K562 (cell line): Measurements from ENCODE around the gene CERS1. TPM values are rescaled to one million over a fixed set of nuclear protein-coding genes. Genes with fewer than 3 reads are reported as not detected.

ENCODE experiments used
- CBFA2T3 ChIP-seq: fragments of 450-650 bp; IDR thresholded peaks from 2 replicates; pipeline ENCODE4 v1.6.1; 2017
- CTBP1 ChIP-seq: fragments of 450-650 bp; IDR thresholded peaks from 2 replicates; pipeline ENCODE4 v1.6.1; 2016; ENCODE audit warnings: borderline replicate concordance
- ELK1 ChIP-seq: sonication (generic); formaldehyde crosslinking; IDR thresholded peaks from 2 replicates; pipeline ENCODE4 v1.8.1; 2022; ENCODE audit warnings: missing genetic modification reagents
- HEY1 ChIP-seq: fragments of 250-450 bp; sonication (Bioruptor Pico); IDR thresholded peaks from 2 replicates; pipeline ENCODE4 v1.5.0; 2020; ENCODE audit warnings: mild to moderate bottlenecking, moderate library complexity, borderline replicate concordance
- MYBL2 ChIP-seq, 2 experiments: fragments of 450-650 bp in 1 of 2; sonication (generic) in 1 of 2; formaldehyde crosslinking in 1 of 2; IDR thresholded peaks; 2 replicates each; pipeline versions ENCODE4 v1.6.1 to v1.8.1; 2017 to 2022; ENCODE audit warnings: borderline replicate concordance in 1 of 2, inconsistent platforms in 1 of 2, low read depth in 1 of 2, mild to moderate bottlenecking in 1 of 2, missing genetic modification reagents in 1 of 2, moderate library complexity in 1 of 2
- MYNN ChIP-seq, 2 experiments: sonication (generic); formaldehyde crosslinking in 1 of 2; IDR thresholded peaks; 2 replicates each; pipeline versions ENCODE4 v1.5.0 to v1.6.1; 2016 to 2020; ENCODE audit warnings: antibody characterized with exemption in 1 of 2, missing genetic modification reagents in 1 of 2
- POLR2AphosphoS5 ChIP-seq: IDR thresholded peaks from 2 replicates; pipeline ENCODE4 v1.6.1; 2011; ENCODE audit warnings: mild to moderate bottlenecking, low read depth, low read length, moderate library complexity; ENCODE audit not compliant: control insufficient read depth, insufficient read depth
- POLR2H ChIP-seq: IDR thresholded peaks from 2 replicates; pipeline ENCODE4 v1.6.1; 2016; ENCODE audit warnings: missing genetic modification characterization, low read depth, mild to moderate bottlenecking, control low read depth, missing compliant biosample characterization, moderate library complexity
- RBM22 ChIP-seq: fragments of 200-400 bp; formaldehyde crosslinking; IDR thresholded peaks from 2 replicates; pipeline ENCODE4 v1.6.1; 2018; ENCODE audit warnings: low read length, low read depth; ENCODE audit not compliant: poor library complexity, severe bottlenecking
- SMAD1 ChIP-seq: fragments of 150-350 bp; IDR thresholded peaks from 2 replicates; pipeline ENCODE4 v1.6.1; 2014; ENCODE audit warnings: low read length, low read depth; ENCODE audit not compliant: partially characterized antibody
- SPI1 ChIP-seq: IDR thresholded peaks from 2 replicates; pipeline ENCODE4 v1.6.1; 2011; ENCODE audit warnings: low read depth, low read length, control low read depth, borderline replicate concordance
- TSHZ1 ChIP-seq: fragments of 250-450 bp; sonication (Bioruptor Pico); IDR thresholded peaks from 2 replicates; pipeline ENCODE4 v1.4.0; 2020; ENCODE audit warnings: mild to moderate bottlenecking, moderate library complexity
- ZBED1 ChIP-seq: IDR thresholded peaks from 2 replicates; pipeline ENCODE4 v1.6.1; 2014
- ZBTB8A ChIP-seq: fragments of 450-650 bp; IDR thresholded peaks from 2 replicates; pipeline ENCODE4 v1.6.1; 2018; ENCODE audit warnings: mild to moderate bottlenecking, moderate library complexity; ENCODE audit not compliant: partially characterized antibody
- ZFP30 ChIP-seq: fragments of 250-450 bp; sonication (Bioruptor Pico); IDR thresholded peaks from 2 replicates; pipeline ENCODE4 v1.8.0; 2022; ENCODE audit warnings: moderate library complexity, mild to moderate bottlenecking, inconsistent platforms, borderline replicate concordance
- ZNF239 ChIP-seq: fragments of 250-450 bp; sonication (Bioruptor Pico); IDR thresholded peaks from 2 replicates; pipeline ENCODE4 v1.4.0; 2020; ENCODE audit warnings: mild to moderate bottlenecking
- ZNF3 ChIP-seq: fragments of 250-450 bp; sonication (Bioruptor Pico); IDR thresholded peaks from 2 replicates; pipeline ENCODE4 v1.5.0; 2021; ENCODE audit warnings: mild to moderate bottlenecking, moderate library complexity
- ZSCAN32 ChIP-seq: fragments of 450-650 bp; formaldehyde crosslinking; IDR thresholded peaks from 2 replicates; pipeline ENCODE4 v1.4.0; 2020; ENCODE audit warnings: mild to moderate bottlenecking, moderate library complexity
- polyA plus RNA-seq, 8 experiments: library from polyadenylated mRNA; depleted of rRNA in 4 of 8; stranded (reverse) in 5 of 8; unstranded in 3 of 8; fragments of >200 nt; fragmentation: Nextera tagmentation in 2 of 8; fragmentation: Illumina TruSeq in 1 of 8; extraction: Ambion mirVana in 2 of 8; extraction: Trizol in 1 of 8; gene quantifications; 2 replicates each; pipeline versions ENCODE4 v1.2.1 to v1.2.3, GENCODE V29; 2011 to 2014; ENCODE audit warnings: inconsistent platforms in 1 of 8, missing spikeins in 1 of 8
- total RNA-seq, 7 experiments: library from RNA; depleted of rRNA in 6 of 7; stranded (reverse); fragments of >200 nt in 6 of 7; fragmentation: Illumina TruSeq in 2 of 7; extraction: Trizol in 2 of 7; gene quantifications; 2 replicates each; pipeline versions ENCODE4 v1.2.1 to v1.2.3, GENCODE V29; 2011 to 2021; ENCODE audit warnings: low replicate concordance in 1 of 7

Gene CERS1
- total and polyA plus RNA-seq, 9 of the 15 experiments (the other 6 are each of a cell fraction or from before 2014, with no cell fraction given), result 0.33 to 1.5 (median 0.86) TPM; not detected in 2

GRCh38 chr19:18898607-18899408, 2.9 kb upstream of the CERS1 start (continued):
- peak; percentile 12 for TF ChIP-seq RBM22
- peak; percentile 62; the same call in 1 of the 2 replicates for TF ChIP-seq MYNN (IDR thresholded peaks at IDR 0.05)
- TF ChIP-seq MYNN (CRISPR knock-in tag; IDR thresholded peaks at IDR 0.05), result no peak
- TF ChIP-seq SPI1, result no peak
- TF ChIP-seq CBFA2T3, result no peak
- TF ChIP-seq ELK1 (CRISPR knock-in tag), result no peak
- TF ChIP-seq POLR2AphosphoS5, result peak; percentile 41; the same call in 1 of the 2 replicates
- TF ChIP-seq SMAD1, result no peak
- no peak for TF ChIP-seq ZBED1
- TF ChIP-seq ZFP30, result no peak
- no peak for TF ChIP-seq ZBTB8A
- no peak for TF ChIP-seq POLR2H (tag)
- TF ChIP-seq ZNF3 (CRISPR knock-in tag), result no peak
- TF ChIP-seq ZSCAN32, result no peak
- TF ChIP-seq HEY1 (CRISPR knock-in tag), result no peak
- TF ChIP-seq CTBP1, result peak; percentile 62; the same call in 1 of the 2 replicates
- TF ChIP-seq MYBL2 (IDR thresholded peaks at IDR 0.05; ENCODE audit: low read depth), result no peak
- TF ChIP-seq MYBL2 (CRISPR knock-in tag; IDR thresholded peaks at IDR 0.05; ENCODE audit: borderline replicate concordance), result no peak
- TF ChIP-seq ZNF239 (CRISPR knock-in tag), result no peak
- no peak for TF ChIP-seq TSHZ1 (CRISPR knock-in tag)
- TF ChIP-seq, all 486 proteins: peak for 21
